Osteoblast (primary cell): Measurements from ENCODE around the gene ANHX. TPM values are rescaled to one million over a fixed set of nuclear protein-coding genes. Genes with fewer than 3 reads are reported as not detected.

Experiments
- DNase-seq: peaks from one replicate; pipeline ENCODE4 v3.0.0; 2011; ENCODE audit warnings: low spot score, mixed read lengths; ENCODE audit not compliant: insufficient read length; ENCODE audit errors: missing footprints
- H2AFZ ChIP-seq: 2 replicates; pipeline ENCODE4 v1.6.0; 2011; ENCODE audit warnings: mild to moderate bottlenecking, low read length
- H3K27ac ChIP-seq: 2 replicates; pipeline ENCODE4 v1.5.1; 2011; ENCODE audit warnings: mild to moderate bottlenecking, low read depth, low read length, moderate library complexity
- H3K27me3 ChIP-seq: 2 replicates; pipeline ENCODE4 v1.6.0; 2012; ENCODE audit warnings: mild to moderate bottlenecking, control low read depth, inconsistent platforms, low read length, moderate library complexity; ENCODE audit not compliant: insufficient read depth
- H3K36me3 ChIP-seq: 2 replicates; pipeline ENCODE4 v1.5.1; 2011; ENCODE audit warnings: mild to moderate bottlenecking, low read length, control low read depth, moderate library complexity; ENCODE audit not compliant: insufficient read depth
- H3K4me1 ChIP-seq: 2 replicates; pipeline ENCODE4 v1.5.1; 2011; ENCODE audit warnings: mild to moderate bottlenecking, low read length, control low read depth, moderate library complexity; ENCODE audit not compliant: insufficient read depth
- H3K4me2 ChIP-seq: 2 replicates; pipeline ENCODE4 v1.6.0; 2011; ENCODE audit warnings: mild to moderate bottlenecking, low read length; ENCODE audit not compliant: insufficient read depth
- H3K4me3 ChIP-seq: fragments of 200-600 bp; sonication (generic); 3 replicates; pipeline ENCODE4 v1.5.1; 2012; ENCODE audit warnings: mild to moderate bottlenecking, low read length, inconsistent platforms; ENCODE audit not compliant: insufficient read depth
- H3K79me2 ChIP-seq: 2 replicates; pipeline ENCODE4 v1.6.0; 2012; ENCODE audit warnings: mild to moderate bottlenecking, low read length, control low read depth, inconsistent platforms; ENCODE audit not compliant: insufficient read depth
- H3K9me3 ChIP-seq: 2 replicates; pipeline ENCODE4 v1.5.1; 2011; ENCODE audit warnings: low read depth, low read length, control low read depth
- H4K20me1 ChIP-seq: 2 replicates; pipeline ENCODE4 v1.6.0; 2012; ENCODE audit warnings: mild to moderate bottlenecking, low read length, control low read depth; ENCODE audit not compliant: insufficient read depth
- CTCF ChIP-seq: IDR thresholded peaks from 2 replicates; pipeline ENCODE4 v1.5.1; 2011; ENCODE audit warnings: mild to moderate bottlenecking, low read depth, low read length, moderate library complexity; ENCODE audit errors: extremely low read depth
- total RNA-seq: library from RNA; depleted of rRNA; stranded (reverse); fragments of >200 nt; gene quantifications from 2 replicates; pipeline ENCODE4 v1.2.3, GENCODE V29; 2012

Gene ANHX
- total RNA-seq, 1 donor = not detected

- peak overlapping the region; percentile 18 for H3K4me3 ChIP-seq
- H2AFZ ChIP-seq = no peak overlapping the region
- H3K36me3 ChIP-seq = peaks cover 26% of the 10 kb centered on the region
- H4K20me1 ChIP-seq = no peaks in the 10 kb centered on the region
- no peaks in the 10 kb centered on the region for H3K79me2 ChIP-seq
- no peak for TF ChIP-seq CTCF
- no peak for DNase-seq
- H3K4me1 ChIP-seq = no peaks in the 10 kb centered on the region
- no peak overlapping the region for H3K27ac ChIP-seq
- no peaks in the 10 kb centered on the region for H3K27me3 ChIP-seq
- H3K4me2 ChIP-seq = no peak overlapping the region
- H3K9me3 ChIP-seq = peaks cover 56% of the 10 kb centered on the region
These were observed 31.4 kb downstream of the ANHX start for GRCh38 chr12:133204264-133204603.

GRCh38 chr12:133203344-133204263, 32.1 kb downstream of the ANHX start:
- H3K27me3 ChIP-seq = no peaks in the 10 kb centered on the region
- no peak overlapping the region for H2AFZ ChIP-seq
- TF ChIP-seq CTCF = no peak
- H3K79me2 ChIP-seq = no peaks in the 10 kb centered on the region
- no peak overlapping the region for H3K27ac ChIP-seq
- no peaks in the 10 kb centered on the region for H3K4me1 ChIP-seq
- no peak overlapping the region for H3K4me2 ChIP-seq
- no peaks in the 10 kb centered on the region for H4K20me1 ChIP-seq
- no peak for DNase-seq
- H3K36me3 ChIP-seq = peaks cover 26% of the 10 kb centered on the region
- H3K4me3 ChIP-seq = peak overlapping the region; percentile 18
- peaks cover 56% of the 10 kb centered on the region for H3K9me3 ChIP-seq

GRCh38 chr12:133202493-133203343, 33.0 kb downstream of the ANHX start:
- no peaks in the 10 kb centered on the region for H3K27me3 ChIP-seq
- no peak overlapping the region for H3K27ac ChIP-seq
- H2AFZ ChIP-seq = no peak overlapping the region
- H3K79me2 ChIP-seq = no peaks in the 10 kb centered on the region
- H3K4me3 ChIP-seq = no peak overlapping the region
- peaks cover 26% of the 10 kb centered on the region for H3K36me3 ChIP-seq
- H4K20me1 ChIP-seq = no peaks in the 10 kb centered on the region
- peaks cover 53% of the 10 kb centered on the region for H3K9me3 ChIP-seq
- no peaks in the 10 kb centered on the region for H3K4me1 ChIP-seq
- DNase-seq = no peak
- no peak for TF ChIP-seq CTCF
- no peak overlapping the region for H3K4me2 ChIP-seq

- Histone ChIP-seq H3K4me2 (no peak overlapping the region), H2AFZ (no peak overlapping the region), H3K9me3 (peaks cover 53% of the 10 kb centered on the region), H3K27me3 (no peaks in the 10 kb centered on the region), H3K4me3 (no peak overlapping the region), H4K20me1 (no peaks in the 10 kb centered on the region), H3K36me3 (peaks cover 26% of the 10 kb centered on the region), H3K27ac (no peak overlapping the region), H3K4me1 (no peaks in the 10 kb centered on the region), H3K79me2 (no peaks in the 10 kb centered on the region)
- no peak for DNase-seq
- no peak for TF ChIP-seq CTCF
These were observed 33.8 kb downstream of the ANHX start for GRCh38 chr12:133201888-133202287.
